Nephron progenitor cell (in vitro differentiated cells): ENCODE data around the gene DACH1.

Experiments used
- DNase-seq: peaks from one replicate; pipeline ENCODE4 v3.0.0; 2021
- H3K27ac Mint-ChIP-seq: 2 replicates; pipeline ENCODE4 v1.8.0; 2021; ENCODE audit warnings: mild to moderate bottlenecking, moderate library complexity, mixed read lengths
- H3K27me3 Mint-ChIP-seq: 2 replicates; pipeline ENCODE4 v1.8.0; 2021; ENCODE audit warnings: mild to moderate bottlenecking, low read depth, mixed read lengths; ENCODE audit not compliant: poor library complexity
- H3K36me3 Mint-ChIP-seq: 2 replicates; pipeline ENCODE4 v1.8.0; 2021; ENCODE audit warnings: low read depth, mixed read lengths
- H3K4me1 Mint-ChIP-seq: 2 replicates; pipeline ENCODE4 v1.8.0; 2021; ENCODE audit warnings: mixed read lengths
- H3K4me3 Mint-ChIP-seq: 2 replicates; pipeline ENCODE4 v1.8.0; 2021; ENCODE audit warnings: mild to moderate bottlenecking, moderate library complexity, mixed read lengths
- H3K9me3 Mint-ChIP-seq: 2 replicates; pipeline ENCODE4 v1.8.0; 2021; ENCODE audit warnings: mild to moderate bottlenecking, moderate library complexity, mixed read lengths
- TF ChIP-seq, protein P1 (sequence below): fragments of 200-600 bp; sonication (generic); IDR thresholded peaks from 2 replicates; pipeline ENCODE4 v1.5.0; 2021; ENCODE audit warnings: antibody characterized with exemption

The DACH1 gene

DNA sequence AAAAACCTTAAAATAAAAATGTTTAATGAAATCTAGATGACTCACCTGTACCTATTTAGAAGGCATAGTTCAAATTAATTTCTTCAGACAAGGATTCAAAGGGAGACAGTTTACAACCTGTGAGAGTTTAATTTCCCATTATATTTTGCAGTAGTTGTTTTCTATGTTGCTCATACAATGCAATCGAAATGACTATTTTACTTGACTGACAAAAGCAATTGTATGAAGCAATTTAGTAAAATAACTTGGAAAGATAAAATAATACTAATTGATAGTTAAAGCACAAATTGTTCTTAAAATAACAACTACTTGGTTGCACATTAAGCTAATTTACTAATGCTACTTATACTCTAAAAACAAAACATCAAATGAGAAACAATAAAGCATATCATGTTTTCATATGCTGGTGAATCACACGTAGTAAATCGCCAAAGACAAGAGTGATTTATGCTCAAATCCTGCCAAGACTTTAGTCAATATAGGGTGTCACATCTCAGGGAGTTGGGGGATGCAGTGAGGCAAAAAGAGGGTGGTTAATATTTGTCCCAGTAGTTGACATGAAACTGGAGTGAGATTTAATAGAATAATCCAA, 6.4 kb downstream of the DACH1 start:
- no peaks in the 10 kb centered on the region for H3K27me3 Mint-ChIP-seq
- peak overlapping the region; percentile 96 for H3K4me3 Mint-ChIP-seq
- no peak for DNase-seq
- no peaks in the 10 kb centered on the region for H3K9me3 Mint-ChIP-seq
- peaks cover 4% of the 10 kb centered on the region for H3K36me3 Mint-ChIP-seq
- peak overlapping the region; percentile 70 for H3K27ac Mint-ChIP-seq
- peaks cover 60% of the 10 kb centered on the region for H3K4me1 Mint-ChIP-seq
- TF ChIP-seq, protein P1, sequence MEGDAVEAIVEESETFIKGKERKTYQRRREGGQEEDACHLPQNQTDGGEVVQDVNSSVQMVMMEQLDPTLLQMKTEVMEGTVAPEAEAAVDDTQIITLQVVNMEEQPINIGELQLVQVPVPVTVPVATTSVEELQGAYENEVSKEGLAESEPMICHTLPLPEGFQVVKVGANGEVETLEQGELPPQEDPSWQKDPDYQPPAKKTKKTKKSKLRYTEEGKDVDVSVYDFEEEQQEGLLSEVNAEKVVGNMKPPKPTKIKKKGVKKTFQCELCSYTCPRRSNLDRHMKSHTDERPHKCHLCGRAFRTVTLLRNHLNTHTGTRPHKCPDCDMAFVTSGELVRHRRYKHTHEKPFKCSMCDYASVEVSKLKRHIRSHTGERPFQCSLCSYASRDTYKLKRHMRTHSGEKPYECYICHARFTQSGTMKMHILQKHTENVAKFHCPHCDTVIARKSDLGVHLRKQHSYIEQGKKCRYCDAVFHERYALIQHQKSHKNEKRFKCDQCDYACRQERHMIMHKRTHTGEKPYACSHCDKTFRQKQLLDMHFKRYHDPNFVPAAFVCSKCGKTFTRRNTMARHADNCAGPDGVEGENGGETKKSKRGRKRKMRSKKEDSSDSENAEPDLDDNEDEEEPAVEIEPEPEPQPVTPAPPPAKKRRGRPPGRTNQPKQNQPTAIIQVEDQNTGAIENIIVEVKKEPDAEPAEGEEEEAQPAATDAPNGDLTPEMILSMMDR = no peak

DNA sequence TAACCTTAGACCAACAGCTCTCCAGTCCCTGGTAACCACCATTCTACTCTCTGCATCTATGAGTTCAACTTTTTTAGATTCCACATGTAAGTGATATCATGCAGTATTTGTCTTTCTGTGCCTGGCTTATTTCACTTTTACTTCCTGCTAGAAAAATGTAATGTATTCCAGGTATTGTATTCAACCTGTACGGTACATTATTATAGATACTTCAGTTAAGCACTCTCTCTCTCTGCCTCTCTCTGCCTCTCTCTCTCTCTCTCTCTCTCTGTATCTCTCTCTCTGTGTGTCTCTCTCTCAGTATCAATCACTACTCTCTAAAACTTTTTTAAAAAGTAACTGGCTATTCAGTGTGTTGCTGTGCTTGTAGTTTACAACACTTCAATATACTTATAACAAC, 8.4 kb downstream of the DACH1 start:
- H3K4me3 Mint-ChIP-seq = peak overlapping the region; percentile 65
- H3K9me3 Mint-ChIP-seq = no peaks in the 10 kb centered on the region
- H3K4me1 Mint-ChIP-seq = peaks cover 66% of the 10 kb centered on the region
- H3K36me3 Mint-ChIP-seq = peaks cover 10% of the 10 kb centered on the region
- H3K27ac Mint-ChIP-seq = peak overlapping the region; percentile 18
- TF ChIP-seq, protein P1 = no peak
- H3K27me3 Mint-ChIP-seq = no peaks in the 10 kb centered on the region
- no peak for DNase-seq

GRCh38 chr13:71856548-71857043, 10.4 kb downstream of the DACH1 start:
- TF ChIP-seq, protein P1 = no peak
- no peak overlapping the region for H3K4me3 Mint-ChIP-seq
- no peak for DNase-seq
- no peaks in the 10 kb centered on the region for H3K27me3 Mint-ChIP-seq
- no peak overlapping the region for H3K27ac Mint-ChIP-seq
- H3K4me1 Mint-ChIP-seq = peaks cover 70% of the 10 kb centered on the region
- H3K9me3 Mint-ChIP-seq = no peaks in the 10 kb centered on the region
- peaks cover 17% of the 10 kb centered on the region for H3K36me3 Mint-ChIP-seq

DNA sequence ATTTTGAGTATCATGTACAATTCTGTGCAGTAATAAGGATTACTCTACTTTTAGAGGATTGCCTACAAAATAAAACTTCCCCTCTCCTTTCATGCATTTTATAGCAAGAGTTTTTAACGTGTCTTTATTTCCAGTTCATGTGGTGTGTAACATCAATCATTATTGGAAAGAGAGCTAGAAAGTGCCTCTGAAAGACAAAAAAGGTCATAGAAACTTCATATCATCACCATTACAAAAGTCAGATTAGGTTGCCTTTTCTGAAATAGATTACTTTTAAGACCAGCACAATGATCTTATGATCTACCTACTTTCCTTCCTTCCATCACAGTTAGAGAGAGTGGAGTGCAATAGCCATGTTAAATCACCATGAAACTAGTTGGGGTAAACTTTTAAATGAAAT, 12.6 kb downstream of the DACH1 start:
- peaks cover 68% of the 10 kb centered on the region for H3K4me1 Mint-ChIP-seq
- peak overlapping the region; percentile 86 for H3K27ac Mint-ChIP-seq
- peaks cover 35% of the 10 kb centered on the region for H3K36me3 Mint-ChIP-seq
- H3K27me3 Mint-ChIP-seq = no peaks in the 10 kb centered on the region
- H3K4me3 Mint-ChIP-seq = peak overlapping the region; percentile 23
- H3K9me3 Mint-ChIP-seq = no peaks in the 10 kb centered on the region
- no peak for DNase-seq
- TF ChIP-seq, protein P1 = no peak

GRCh38 chr13:71853725-71854124, 13.3 kb downstream of the DACH1 start:
- no peak for DNase-seq
- peaks cover 65% of the 10 kb centered on the region for H3K4me1 Mint-ChIP-seq
- peaks cover 41% of the 10 kb centered on the region for H3K36me3 Mint-ChIP-seq
- H3K9me3 Mint-ChIP-seq = no peaks in the 10 kb centered on the region
- no peak overlapping the region for H3K27ac Mint-ChIP-seq
- TF ChIP-seq, protein P1 = no peak
- H3K4me3 Mint-ChIP-seq = no peak overlapping the region
- H3K27me3 Mint-ChIP-seq = no peaks in the 10 kb centered on the region

DNA sequence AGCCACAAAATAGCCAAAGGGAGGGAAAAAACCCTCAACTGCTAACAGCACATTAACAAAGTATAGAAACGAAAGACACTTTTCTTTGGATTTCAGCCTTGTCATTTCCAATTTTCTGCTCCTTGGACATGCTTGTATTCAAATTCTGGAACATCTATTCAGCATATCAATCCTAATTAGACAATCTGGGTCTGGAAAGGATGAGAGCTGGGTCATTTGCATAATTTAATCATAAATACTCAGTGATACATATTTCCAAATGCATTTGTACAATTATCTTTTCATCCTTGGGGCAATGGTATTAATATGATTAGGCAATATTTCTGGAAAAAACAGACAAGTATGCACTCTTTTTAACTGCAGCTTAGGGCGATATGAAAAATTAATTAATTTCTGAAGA, 14.3 kb downstream of the DACH1 start:
- peak overlapping the region; percentile 83 for H3K27ac Mint-ChIP-seq
- no peak for DNase-seq
- peaks cover 50% of the 10 kb centered on the region for H3K36me3 Mint-ChIP-seq
- TF ChIP-seq, protein P1 = no peak
- no peaks in the 10 kb centered on the region for H3K9me3 Mint-ChIP-seq
- no peaks in the 10 kb centered on the region for H3K27me3 Mint-ChIP-seq
- no peak overlapping the region for H3K4me3 Mint-ChIP-seq
- peaks cover 56% of the 10 kb centered on the region for H3K4me1 Mint-ChIP-seq
